Activated naive CD8-positive, alpha-beta T cell treated with anti-CD3 and anti-CD28 coated beads, Interleukin-2, amount 50 U/mL, for 24 hours (primary cell): ENCODE measurements around the gene GAGE13.
"Not testable (repeated sequence)": the region's sequence is repeated elsewhere in the genome, so short reads cannot be mapped to it uniquely, and the experiment has no call there.

Source experiments
- ATAC-seq: fragments of 150-1000 bp; cut with Tn5 transposase; one replicate; pipeline ENCODE4 v1.10.0; 2021
- DNase-seq: peaks from one replicate; pipeline ENCODE4 v3.0.0; 2021
- H3K27ac Mint-ChIP-seq: one replicate; pipeline ENCODE4 v1.8.0; 2021; ENCODE audit warnings: mild to moderate bottlenecking, mixed read lengths
- H3K27me3 Mint-ChIP-seq: one replicate; pipeline ENCODE4 v1.8.0; 2021; ENCODE audit warnings: mixed read lengths
- H3K36me3 Mint-ChIP-seq: one replicate; pipeline ENCODE4 v1.8.0; 2021; ENCODE audit warnings: low read depth, mixed read lengths
- H3K4me1 Mint-ChIP-seq: one replicate; pipeline ENCODE4 v1.8.0; 2021; ENCODE audit warnings: mixed read lengths
- H3K4me3 Mint-ChIP-seq: one replicate; pipeline ENCODE4 v1.8.0; 2021; ENCODE audit warnings: mild to moderate bottlenecking, moderate library complexity, mixed read lengths
- H3K9me3 Mint-ChIP-seq: one replicate; pipeline ENCODE4 v1.8.0; 2021; ENCODE audit warnings: mixed read lengths

The GAGE13 gene

GRCh38 chrX:49309401-49309981 is 21.9 kb upstream of the GAGE13 start:
- ATAC-seq, result peak; percentile 43
- Mint-ChIP-seq H3K27me3 (no peaks in the 10 kb centered on the region), H3K4me1 (peaks cover 18% of the 10 kb centered on the region), H3K9me3 (no peaks in the 10 kb centered on the region), H3K27ac (peak overlapping the region; percentile 91), H3K36me3 (no peaks in the 10 kb centered on the region), H3K4me3 (peak overlapping the region; percentile 78)
- no peak for DNase-seq

GRCh38 chrX:49310371-49310770 is 21.0 kb upstream of the GAGE13 start:
- no peaks in the 10 kb centered on the region for H3K36me3 Mint-ChIP-seq
- no peaks in the 10 kb centered on the region for H3K9me3 Mint-ChIP-seq
- no peak for DNase-seq
- no peak for ATAC-seq
- no peak overlapping the region for H3K4me3 Mint-ChIP-seq
- H3K27me3 Mint-ChIP-seq, result no peaks in the 10 kb centered on the region
- H3K4me1 Mint-ChIP-seq, result peaks cover 18% of the 10 kb centered on the region
- H3K27ac Mint-ChIP-seq, result no peak overlapping the region

GRCh38 chrX:49312176-49312575 is 19.2 kb upstream of the GAGE13 start:
- H3K4me3 Mint-ChIP-seq, result no peak overlapping the region
- peaks cover 18% of the 10 kb centered on the region for H3K4me1 Mint-ChIP-seq
- no peaks in the 10 kb centered on the region for H3K36me3 Mint-ChIP-seq
- DNase-seq, result no peak
- no peaks in the 10 kb centered on the region for H3K27me3 Mint-ChIP-seq
- H3K9me3 Mint-ChIP-seq, result no peaks in the 10 kb centered on the region
- no peak overlapping the region for H3K27ac Mint-ChIP-seq
- no peak for ATAC-seq

GRCh38 chrX:49316085-49316484 is 15.3 kb upstream of the GAGE13 start:
- DNase-seq, result no peak
- Mint-ChIP-seq H3K4me1 (no peaks in the 10 kb centered on the region), H3K4me3 (no peak overlapping the region), H3K9me3 (no peaks in the 10 kb centered on the region), H3K36me3 (no peaks in the 10 kb centered on the region), H3K27me3 (no peaks in the 10 kb centered on the region), H3K27ac (no peak overlapping the region)
- ATAC-seq, result no peak

- DNase-seq, H3K9me3 Mint-ChIP-seq, H3K4me3 Mint-ChIP-seq, H3K36me3 Mint-ChIP-seq, H3K27ac Mint-ChIP-seq, H3K4me1 Mint-ChIP-seq, H3K27me3 Mint-ChIP-seq, ATAC-seq: not testable (repeated sequence)
Measured at GRCh38 chrX:49321737-49322136, 9.6 kb upstream of the GAGE13 start, which contains the start of gene GAGE12J. TSS of gene GAGE12J (plus strand) at chrX:49322037. CDS start at chrX:49323194, 1,157 bp downstream.

- H3K4me1 Mint-ChIP-seq, H3K27me3 Mint-ChIP-seq, H3K4me3 Mint-ChIP-seq, H3K36me3 Mint-ChIP-seq, ATAC-seq, H3K9me3 Mint-ChIP-seq, H3K27ac Mint-ChIP-seq, DNase-seq: not testable (repeated sequence)
Measured at GRCh38 chrX:49322266-49322665, 9.1 kb upstream of the GAGE13 start.

- not testable (repeated sequence) for H3K27me3 Mint-ChIP-seq, DNase-seq, H3K36me3 Mint-ChIP-seq, ATAC-seq, H3K4me3 Mint-ChIP-seq, H3K27ac Mint-ChIP-seq, H3K4me1 Mint-ChIP-seq, H3K9me3 Mint-ChIP-seq
Measured at GRCh38 chrX:49323735-49324134, 7.6 kb upstream of the GAGE13 start.

GRCh38 chrX:49330421-49330820 is 961 bp upstream of the GAGE13 start:
- not testable (repeated sequence) for H3K36me3 Mint-ChIP-seq, H3K27ac Mint-ChIP-seq, H3K4me3 Mint-ChIP-seq, H3K9me3 Mint-ChIP-seq, H3K4me1 Mint-ChIP-seq, ATAC-seq, H3K27me3 Mint-ChIP-seq, DNase-seq

GRCh38 chrX:49331841-49332240 is 459 bp downstream of the GAGE13 start:
- ATAC-seq, H3K27me3 Mint-ChIP-seq, H3K27ac Mint-ChIP-seq, H3K4me3 Mint-ChIP-seq, DNase-seq, H3K36me3 Mint-ChIP-seq, H3K9me3 Mint-ChIP-seq, H3K4me1 Mint-ChIP-seq: not testable (repeated sequence)

GRCh38 chrX:49341449-49341848 is 10.1 kb downstream of the GAGE13 start:
- H3K9me3 Mint-ChIP-seq, DNase-seq, ATAC-seq, H3K27ac Mint-ChIP-seq, H3K4me3 Mint-ChIP-seq, H3K4me1 Mint-ChIP-seq, H3K27me3 Mint-ChIP-seq, H3K36me3 Mint-ChIP-seq: not testable (repeated sequence)

- not testable (repeated sequence) for H3K4me3 Mint-ChIP-seq, H3K27me3 Mint-ChIP-seq, DNase-seq, ATAC-seq, H3K4me1 Mint-ChIP-seq, H3K36me3 Mint-ChIP-seq, H3K9me3 Mint-ChIP-seq, H3K27ac Mint-ChIP-seq
Measured at GRCh38 chrX:49344496-49345175, 13.3 kb downstream of the GAGE13 start.

- not testable (repeated sequence) for ATAC-seq, H3K4me3 Mint-ChIP-seq, H3K9me3 Mint-ChIP-seq, H3K4me1 Mint-ChIP-seq, H3K27me3 Mint-ChIP-seq, H3K36me3 Mint-ChIP-seq, DNase-seq, H3K27ac Mint-ChIP-seq
Measured at GRCh38 chrX:49345402-49345801, 14.0 kb downstream of the GAGE13 start.

- H3K27ac Mint-ChIP-seq, H3K36me3 Mint-ChIP-seq, H3K4me3 Mint-ChIP-seq, H3K9me3 Mint-ChIP-seq, ATAC-seq, H3K27me3 Mint-ChIP-seq, H3K4me1 Mint-ChIP-seq: not testable (repeated sequence)
- peak; percentile 6 for DNase-seq
Measured at GRCh38 chrX:49346150-49346549, 14.8 kb downstream of the GAGE13 start.
